ENCODE results near the gene DCDC2. TPM values are rescaled to one million over a fixed set of nuclear protein-coding genes. Genes with fewer than 3 reads are reported as not detected.

Gene DCDC2
- total RNA-seq, 4 donors from 2014 or later = 0.64 to 1.6 (median 1.2) TPM; not detected in 1

GRCh38 chr6:24329022-24329421 lies 28.8 kb downstream of the DCDC2 start:
- DNase-seq = no peak
- no peak overlapping the region for H3K27ac ChIP-seq
- H3K4me3 ChIP-seq = no peak overlapping the region
- H3K9me3 ChIP-seq = no peaks in the 10 kb centered on the region
- no peaks in the 10 kb centered on the region for H3K4me1 ChIP-seq
- no peaks in the 10 kb centered on the region for H3K27me3 ChIP-seq
- intact Hi-C loops (cut with DNase I; ENCODE audit: low total_unique reads) = no loop called here
- H3K36me3 ChIP-seq = no peaks in the 10 kb centered on the region
- in situ Hi-C loops (cut with MboI; ENCODE audit: low pct_ligation_motif_present in 1 of 4, low pct_unique_long_range_greater_than_20kb in 1 of 4, low sequenced_read_pairs in 3 of 4) = no loop called here
- no peak for TF ChIP-seq EP300 (IDR thresholded peaks at IDR 0.05; ENCODE audit: low read depth)
- no peak for TF ChIP-seq POLR2AphosphoS5 (IDR thresholded peaks at IDR 0.05)
- no peak for TF ChIP-seq POLR2A (IDR thresholded peaks at IDR 0.05)
- no peak for TF ChIP-seq CTCF (IDR thresholded peaks at IDR 0.05)
- WGBS, 2 donors (ENCODE audit: low coverage in 1 of 2) = 81 to 85% methylated on average over 4 of the region's 4 CpGs

GRCh38 chr6:24327756-24328155 lies 30.1 kb downstream of the DCDC2 start:
- 91 to 95% methylated on average over 4 of the region's 4 CpGs for WGBS, 2 donors (ENCODE audit: low coverage in 1 of 2)
- Histone ChIP-seq H3K27ac (no peak overlapping the region), H3K4me1 (no peaks in the 10 kb centered on the region), H3K9me3 (no peaks in the 10 kb centered on the region), H3K27me3 (no peaks in the 10 kb centered on the region), H3K4me3 (no peak overlapping the region), H3K36me3 (no peaks in the 10 kb centered on the region)
- DNase-seq = no peak
- intact Hi-C loops (cut with DNase I; ENCODE audit: low total_unique reads) (no loop called here), in situ Hi-C loops (cut with MboI; ENCODE audit: low pct_ligation_motif_present in 1 of 4, low pct_unique_long_range_greater_than_20kb in 1 of 4, low sequenced_read_pairs in 3 of 4) (no loop called here)
- TF ChIP-seq POLR2A (IDR thresholded peaks at IDR 0.05) (no peak), POLR2AphosphoS5 (IDR thresholded peaks at IDR 0.05) (no peak), EP300 (IDR thresholded peaks at IDR 0.05; ENCODE audit: low read depth) (no peak), CTCF (IDR thresholded peaks at IDR 0.05) (no peak)

DNA sequence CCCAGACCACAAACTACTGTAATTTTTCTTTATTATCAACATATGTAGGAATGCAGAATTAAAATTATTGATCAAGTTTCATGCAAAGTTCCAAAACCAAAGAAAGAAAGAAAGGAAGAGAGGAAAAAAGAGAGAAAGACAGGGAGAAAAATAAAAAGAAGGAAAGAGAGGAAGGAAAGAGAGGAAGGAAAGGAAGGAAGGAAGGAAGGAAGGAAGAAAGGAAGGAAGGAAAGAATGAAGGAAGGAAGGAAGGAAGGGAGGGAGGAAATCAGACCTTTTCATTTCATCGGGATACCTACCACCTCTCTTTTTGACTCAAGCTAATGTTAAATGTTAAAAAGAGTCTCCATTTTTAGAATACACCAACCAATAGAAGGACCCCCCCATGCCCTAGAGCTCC lies 31.9 kb downstream of the DCDC2 start:
- H3K9me3 ChIP-seq = no peaks in the 10 kb centered on the region
- H3K27me3 ChIP-seq = no peaks in the 10 kb centered on the region
- no peak for DNase-seq
- in situ Hi-C loops (cut with MboI; ENCODE audit: low pct_ligation_motif_present in 1 of 4, low pct_unique_long_range_greater_than_20kb in 1 of 4, low sequenced_read_pairs in 3 of 4) = no loop called here
- intact Hi-C loops (cut with DNase I; ENCODE audit: low total_unique reads) = no loop called here
- H3K4me1 ChIP-seq = no peaks in the 10 kb centered on the region
- no peak overlapping the region for H3K27ac ChIP-seq
- TF ChIP-seq POLR2A (IDR thresholded peaks at IDR 0.05) = no peak
- no peak for TF ChIP-seq CTCF (IDR thresholded peaks at IDR 0.05)
- no peak for TF ChIP-seq EP300 (IDR thresholded peaks at IDR 0.05; ENCODE audit: low read depth)
- TF ChIP-seq POLR2AphosphoS5 (IDR thresholded peaks at IDR 0.05) = no peak
- H3K36me3 ChIP-seq = no peaks in the 10 kb centered on the region
- H3K4me3 ChIP-seq = no peak overlapping the region
- WGBS, 2 donors (ENCODE audit: low coverage in 1 of 2) = 80 to 83% methylated on average over 1 of the region's 1 CpG

DNA sequence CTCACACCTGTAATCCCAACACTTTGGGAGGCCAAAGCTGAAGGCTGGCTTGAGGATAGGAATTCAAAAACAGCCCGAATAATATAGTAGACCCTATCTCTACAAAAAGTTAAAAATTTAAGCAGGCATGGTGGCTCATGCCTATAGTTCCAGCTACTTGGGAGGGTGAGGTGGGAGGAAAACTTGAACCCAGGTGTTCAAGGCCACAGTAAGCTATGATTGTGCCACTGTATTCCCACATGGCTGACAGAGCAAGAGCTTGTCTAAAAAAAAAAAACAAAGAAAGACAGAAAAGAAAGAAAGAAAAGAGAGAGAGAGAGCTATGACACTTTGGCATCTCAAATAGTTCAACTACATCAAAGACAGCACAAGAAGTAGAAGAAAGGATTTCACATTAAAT lies 33.2 kb downstream of the DCDC2 start:
- Histone ChIP-seq H3K4me3 (no peak overlapping the region), H3K36me3 (no peaks in the 10 kb centered on the region), H3K27me3 (no peaks in the 10 kb centered on the region), H3K9me3 (no peaks in the 10 kb centered on the region), H3K27ac (no peak overlapping the region), H3K4me1 (no peaks in the 10 kb centered on the region)
- intact Hi-C loops (cut with DNase I; ENCODE audit: low total_unique reads) = no loop called here
- 75 to 91% methylated on average over 1 of the region's 1 CpG for WGBS, 2 donors (ENCODE audit: low coverage in 1 of 2)
- in situ Hi-C loops (cut with MboI; ENCODE audit: low pct_ligation_motif_present in 1 of 4, low pct_unique_long_range_greater_than_20kb in 1 of 4, low sequenced_read_pairs in 3 of 4) = no loop called here
- no peak for TF ChIP-seq POLR2AphosphoS5 (IDR thresholded peaks at IDR 0.05)
- no peak for DNase-seq

GRCh38 chr6:24323632-24324337 lies 34.1 kb downstream of the DCDC2 start:
- Histone ChIP-seq H3K36me3 (no peaks in the 10 kb centered on the region), H3K27me3 (no peaks in the 10 kb centered on the region), H3K4me3 (no peak overlapping the region), H3K9me3 (no peaks in the 10 kb centered on the region), H3K4me1 (no peaks in the 10 kb centered on the region), H3K27ac (no peak overlapping the region)
- 79 to 100% methylated on average over 1 of the region's 1 CpG for WGBS, 2 donors (ENCODE audit: low coverage in 1 of 2)
- TF ChIP-seq POLR2AphosphoS5 (IDR thresholded peaks at IDR 0.05) (no peak), EP300 (IDR thresholded peaks at IDR 0.05; ENCODE audit: low read depth) (no peak), CTCF (IDR thresholded peaks at IDR 0.05) (no peak), POLR2A (IDR thresholded peaks at IDR 0.05) (no peak)
- intact Hi-C loops (cut with DNase I; ENCODE audit: low total_unique reads) (no loop called here), in situ Hi-C loops (cut with MboI; ENCODE audit: low pct_ligation_motif_present in 1 of 4, low pct_unique_long_range_greater_than_20kb in 1 of 4, low sequenced_read_pairs in 3 of 4) (no loop called here)
- no peak for DNase-seq

Data from transverse colon (tissue), 4 donors.